Prostate gland (tissue), 2 donors: ENCODE measurements around the gene CHST11.

Source experiments
- CTCF ChIP-seq, 4 experiments: fragments of 200-600 bp in 2 of 4; fragments of 450-650 bp in 2 of 4; sonication (generic) in 2 of 4; IDR thresholded peaks; 1 replicate in 3 of 4; 2 replicates in 1 of 4; pipeline ENCODE4 v1.5.1; 2016 to 2019; ENCODE audit warnings: antibody characterized with exemption in 4 of 4, mild to moderate bottlenecking in 2 of 4, moderate library complexity in 2 of 4
- POLR2A ChIP-seq: fragments of 450-650 bp; IDR thresholded peaks from one replicate; pipeline ENCODE4 v1.6.1; 2016; ENCODE audit warnings: antibody characterized with exemption, mild to moderate bottlenecking
- POLR2AphosphoS5 ChIP-seq: sonication (generic); formaldehyde crosslinking; IDR thresholded peaks from one replicate; pipeline ENCODE4 v1.6.1; 2017; ENCODE audit warnings: antibody characterized with exemption

- TF ChIP-seq CTCF (IDR thresholded peaks at IDR 0.05) (no peak), POLR2A (no peak), POLR2AphosphoS5 (no peak)
Measured at GRCh38 chr12:104482748-104483147, 26.0 kb downstream of the CHST11 start.
